ENCODE results near the gene MAP3K21. TPM values are rescaled to one million over a fixed set of nuclear protein-coding genes. Genes with fewer than 3 reads are reported as not detected.

MAP3K21 gene
- polyA plus RNA-seq, 1 of the 3 experiments (the other 2 are of a cell fraction): 0.33 TPM

DNA sequence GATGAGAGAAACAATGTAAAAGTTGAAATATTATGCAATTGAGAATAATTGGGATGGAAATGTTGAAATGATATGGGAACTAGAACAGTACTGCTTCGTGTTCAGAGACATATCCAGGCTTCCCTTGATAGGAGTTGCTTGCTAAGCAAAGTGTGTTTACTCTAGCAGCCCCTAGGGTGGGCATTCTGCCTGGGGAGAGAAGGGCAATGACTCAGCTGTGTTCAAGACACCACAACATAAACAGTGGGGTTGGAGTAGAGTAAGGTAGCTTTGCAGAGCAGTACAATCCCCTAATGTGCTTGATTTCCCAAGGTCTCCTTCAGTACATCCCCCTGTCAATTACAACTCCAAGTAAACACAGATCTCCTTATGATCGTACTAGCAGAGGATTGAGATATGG lies 27.2 kb upstream of the MAP3K21 start (continued):
- TF ChIP-seq, protein P1, sequence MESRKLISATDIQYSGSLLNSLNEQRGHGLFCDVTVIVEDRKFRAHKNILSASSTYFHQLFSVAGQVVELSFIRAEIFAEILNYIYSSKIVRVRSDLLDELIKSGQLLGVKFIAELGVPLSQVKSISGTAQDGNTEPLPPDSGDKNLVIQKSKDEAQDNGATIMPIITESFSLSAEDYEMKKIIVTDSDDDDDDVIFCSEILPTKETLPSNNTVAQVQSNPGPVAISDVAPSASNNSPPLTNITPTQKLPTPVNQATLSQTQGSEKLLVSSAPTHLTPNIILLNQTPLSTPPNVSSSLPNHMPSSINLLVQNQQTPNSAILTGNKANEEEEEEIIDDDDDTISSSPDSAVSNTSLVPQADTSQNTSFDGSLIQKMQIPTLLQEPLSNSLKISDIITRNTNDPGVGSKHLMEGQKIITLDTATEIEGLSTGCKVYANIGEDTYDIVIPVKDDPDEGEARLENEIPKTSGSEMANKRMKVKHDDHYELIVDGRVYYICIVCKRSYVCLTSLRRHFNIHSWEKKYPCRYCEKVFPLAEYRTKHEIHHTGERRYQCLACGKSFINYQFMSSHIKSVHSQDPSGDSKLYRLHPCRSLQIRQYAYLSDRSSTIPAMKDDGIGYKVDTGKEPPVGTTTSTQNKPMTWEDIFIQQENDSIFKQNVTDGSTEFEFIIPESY (IDR thresholded peaks at IDR 0.05; ENCODE audit: borderline replicate concordance, low read depth): no peak
- TF ChIP-seq, protein P2, sequence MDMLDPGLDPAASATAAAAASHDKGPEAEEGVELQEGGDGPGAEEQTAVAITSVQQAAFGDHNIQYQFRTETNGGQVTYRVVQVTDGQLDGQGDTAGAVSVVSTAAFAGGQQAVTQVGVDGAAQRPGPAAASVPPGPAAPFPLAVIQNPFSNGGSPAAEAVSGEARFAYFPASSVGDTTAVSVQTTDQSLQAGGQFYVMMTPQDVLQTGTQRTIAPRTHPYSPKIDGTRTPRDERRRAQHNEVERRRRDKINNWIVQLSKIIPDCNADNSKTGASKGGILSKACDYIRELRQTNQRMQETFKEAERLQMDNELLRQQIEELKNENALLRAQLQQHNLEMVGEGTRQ (IDR thresholded peaks at IDR 0.05; ENCODE audit: borderline replicate concordance, low read depth, low read length): no peak
- TF ChIP-seq, protein P3, sequence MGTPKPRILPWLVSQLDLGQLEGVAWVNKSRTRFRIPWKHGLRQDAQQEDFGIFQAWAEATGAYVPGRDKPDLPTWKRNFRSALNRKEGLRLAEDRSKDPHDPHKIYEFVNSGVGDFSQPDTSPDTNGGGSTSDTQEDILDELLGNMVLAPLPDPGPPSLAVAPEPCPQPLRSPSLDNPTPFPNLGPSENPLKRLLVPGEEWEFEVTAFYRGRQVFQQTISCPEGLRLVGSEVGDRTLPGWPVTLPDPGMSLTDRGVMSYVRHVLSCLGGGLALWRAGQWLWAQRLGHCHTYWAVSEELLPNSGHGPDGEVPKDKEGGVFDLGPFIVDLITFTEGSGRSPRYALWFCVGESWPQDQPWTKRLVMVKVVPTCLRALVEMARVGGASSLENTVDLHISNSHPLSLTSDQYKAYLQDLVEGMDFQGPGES (IDR thresholded peaks at IDR 0.05; ENCODE audit: low read depth, low read length): no peak

DNA sequence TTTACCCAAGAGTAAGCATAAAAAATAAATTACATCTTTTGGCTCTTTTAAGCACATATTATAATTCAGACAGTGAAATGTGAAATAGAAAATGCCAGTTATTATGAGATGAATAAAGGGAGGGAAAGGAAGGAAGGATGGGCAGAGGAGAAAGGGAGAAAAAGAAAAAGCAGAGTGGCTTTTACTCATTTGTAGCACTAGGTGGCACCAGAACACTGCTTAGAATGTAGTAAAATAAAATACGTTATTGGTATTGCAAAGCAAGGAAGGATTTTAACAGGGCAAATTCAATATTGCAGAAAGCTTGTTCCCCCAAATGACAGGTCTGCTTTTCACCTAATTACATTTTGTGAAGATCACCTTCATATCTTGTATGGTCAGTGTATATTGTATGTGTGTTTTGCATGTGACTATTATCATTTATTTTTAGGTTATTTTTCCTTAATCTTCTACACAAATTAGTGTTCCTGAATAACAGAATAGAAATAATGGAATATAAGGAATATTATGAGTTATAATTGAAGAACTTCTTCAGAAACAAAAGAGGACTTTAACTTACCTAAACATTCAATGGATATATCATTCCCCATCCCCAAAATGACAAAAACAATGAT lies 22.9 kb upstream of the MAP3K21 start:
- DNase-seq: peak; percentile 29
- H4K20me1 ChIP-seq (ENCODE audit: insufficient read depth): no peaks in the 10 kb centered on the region
- H3K9ac ChIP-seq: no peak overlapping the region
- H3K9me2 ChIP-seq: no peaks in the 10 kb centered on the region
- H2AFZ ChIP-seq (ENCODE audit: low read depth): no peak overlapping the region
- 0% methylated on average over 1 of the region's 1 CpG for WGBS (ENCODE audit: low lambda C conversion rate)
- ChIA-PET POLR2A (no interaction called here), CTCF (interaction anchor here (0.5 to 3.8 kb wide), 32 partner anchors 8 to 1001 kb away, joined by 3 to 18 read pairs (median 3); no protein-coding TSS in a partner anchor)
- no peak overlapping the region for H3K4me2 ChIP-seq
- H3K27ac ChIP-seq (ENCODE audit: low read depth in 2 of 2, low read length in 1 of 2): no peak overlapping the region
- no peaks in the 10 kb centered on the region for H3K79me2 ChIP-seq (ENCODE audit: insufficient read depth)
- H3F3A ChIP-seq (replicated peaks; ENCODE audit: insufficient read depth): no peaks in the 10 kb centered on the region
- no peaks in the 10 kb centered on the region for H3K27me3 ChIP-seq (ENCODE audit: insufficient read depth)
- H3K4me3 ChIP-seq (ENCODE audit: low read depth in 2 of 2, low read length in 1 of 2): no peak overlapping the region
- 0 out of 2 replicates have a peak, but pooled peaks cover 5% of the 10 kb centered on the region for H3K9me3 ChIP-seq
- no peaks in the 10 kb centered on the region for H3K4me1 ChIP-seq (ENCODE audit: control insufficient read depth in 1 of 2, insufficient read depth in 2 of 2, low read depth in 1 of 2, low read length in 1 of 2)
- no peaks in the 10 kb centered on the region for H3K36me3 ChIP-seq (replicated peaks in 1 of 2; ENCODE audit: control insufficient read depth in 1 of 2, insufficient read depth in 2 of 2, low read length in 1 of 2)
- TF ChIP-seq RXRA (IDR thresholded peaks at IDR 0.05; ENCODE audit: borderline replicate concordance, low read depth) (no peak), RAD21 (IDR thresholded peaks at IDR 0.05; ENCODE audit: low read length) (peak; percentile 92), SMC3 (IDR thresholded peaks at IDR 0.05; ENCODE audit: low read depth, low read length) (peak; percentile 64), TAF1 (IDR thresholded peaks at IDR 0.05; ENCODE audit: borderline replicate concordance, low read depth, low read length) (no peak), MEF2A (IDR thresholded peaks at IDR 0.05; ENCODE audit: borderline replicate concordance, low read depth) (no peak), NFIC (IDR thresholded peaks at IDR 0.05; ENCODE audit: borderline replicate concordance) (no peak)
- TF ChIP-seq, protein P4, sequence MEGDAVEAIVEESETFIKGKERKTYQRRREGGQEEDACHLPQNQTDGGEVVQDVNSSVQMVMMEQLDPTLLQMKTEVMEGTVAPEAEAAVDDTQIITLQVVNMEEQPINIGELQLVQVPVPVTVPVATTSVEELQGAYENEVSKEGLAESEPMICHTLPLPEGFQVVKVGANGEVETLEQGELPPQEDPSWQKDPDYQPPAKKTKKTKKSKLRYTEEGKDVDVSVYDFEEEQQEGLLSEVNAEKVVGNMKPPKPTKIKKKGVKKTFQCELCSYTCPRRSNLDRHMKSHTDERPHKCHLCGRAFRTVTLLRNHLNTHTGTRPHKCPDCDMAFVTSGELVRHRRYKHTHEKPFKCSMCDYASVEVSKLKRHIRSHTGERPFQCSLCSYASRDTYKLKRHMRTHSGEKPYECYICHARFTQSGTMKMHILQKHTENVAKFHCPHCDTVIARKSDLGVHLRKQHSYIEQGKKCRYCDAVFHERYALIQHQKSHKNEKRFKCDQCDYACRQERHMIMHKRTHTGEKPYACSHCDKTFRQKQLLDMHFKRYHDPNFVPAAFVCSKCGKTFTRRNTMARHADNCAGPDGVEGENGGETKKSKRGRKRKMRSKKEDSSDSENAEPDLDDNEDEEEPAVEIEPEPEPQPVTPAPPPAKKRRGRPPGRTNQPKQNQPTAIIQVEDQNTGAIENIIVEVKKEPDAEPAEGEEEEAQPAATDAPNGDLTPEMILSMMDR (IDR thresholded peaks at IDR 0.05): peak; percentile 78
- TF ChIP-seq, protein P5, sequence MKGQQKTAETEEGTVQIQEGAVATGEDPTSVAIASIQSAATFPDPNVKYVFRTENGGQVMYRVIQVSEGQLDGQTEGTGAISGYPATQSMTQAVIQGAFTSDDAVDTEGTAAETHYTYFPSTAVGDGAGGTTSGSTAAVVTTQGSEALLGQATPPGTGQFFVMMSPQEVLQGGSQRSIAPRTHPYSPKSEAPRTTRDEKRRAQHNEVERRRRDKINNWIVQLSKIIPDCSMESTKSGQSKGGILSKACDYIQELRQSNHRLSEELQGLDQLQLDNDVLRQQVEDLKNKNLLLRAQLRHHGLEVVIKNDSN (IDR thresholded peaks at IDR 0.05; ENCODE audit: borderline replicate concordance, low read depth): no peak

All from SK-N-SH (cell line).